ENCODE results near the gene CA10. TPM values are rescaled to one million over a fixed set of nuclear protein-coding genes. Genes with fewer than 3 reads are reported as not detected.

CA10 gene
- total RNA-seq, 1 experiment from 2014 or later = not detected

GRCh38 chr17:52138350-52138749, 20.2 kb downstream of the CA10 start:
- Histone ChIP-seq H3K27ac (no peak overlapping the region), H3K27me3 (ENCODE audit: insufficient read depth, low read depth) (peaks cover 5% of the 10 kb centered on the region; the same call in 1 of the 2 replicates), H3K79me2 (ENCODE audit: low read depth) (no peaks in the 10 kb centered on the region), H3K4me2 (no peak overlapping the region), H3K4me1 (replicated peaks; ENCODE audit: insufficient read depth) (no peaks in the 10 kb centered on the region), H3K9me2 (ENCODE audit: insufficient read depth) (no peaks in the 10 kb centered on the region), H3K4me3 (no peak overlapping the region), H3K9me3 (ENCODE audit: insufficient read depth, low read depth) (no peaks in the 10 kb centered on the region), H4K20me1 (ENCODE audit: insufficient read depth) (no peaks in the 10 kb centered on the region), H3F3A (ENCODE audit: insufficient read depth, low read depth) (no peaks in the 10 kb centered on the region), H3K36me3 (ENCODE audit: low read depth) (no peaks in the 10 kb centered on the region), H2AFZ (no peak overlapping the region)
- CTCF ChIA-PET = no interaction called here
- TF ChIP-seq EZH2 (IDR thresholded peaks at IDR 0.05; ENCODE audit: low read depth) (no peak), CTCF (conservative IDR thresholded peaks at IDR 0.05) (no peak)
- POLR2A ChIA-PET (ENCODE audit: unreplicated experiment) = no interaction called here
- no peak for DNase-seq
- intact Hi-C loops (cut with micrococcal nuclease; ENCODE audit: unreplicated experiment) = no loop called here
- no TSS peak for BruUV-seq (replicated peaks)

GRCh38 chr17:52136166-52136565, 22.3 kb downstream of the CA10 start:
- H3K27me3 ChIP-seq (ENCODE audit: insufficient read depth, low read depth) = peaks cover 5% of the 10 kb centered on the region; the same call in 1 of the 2 replicates
- no peak overlapping the region for H3K4me3 ChIP-seq
- no peaks in the 10 kb centered on the region for H3K9me2 ChIP-seq (ENCODE audit: insufficient read depth)
- H3K36me3 ChIP-seq (ENCODE audit: low read depth) = no peaks in the 10 kb centered on the region
- POLR2A ChIA-PET (ENCODE audit: unreplicated experiment) = no interaction called here
- no peaks in the 10 kb centered on the region for H3K9me3 ChIP-seq (ENCODE audit: insufficient read depth, low read depth)
- no peak for DNase-seq
- H2AFZ ChIP-seq = no peak overlapping the region
- intact Hi-C loops (cut with micrococcal nuclease; ENCODE audit: unreplicated experiment) = no loop called here
- CTCF ChIA-PET = no interaction called here
- no peaks in the 10 kb centered on the region for H3K79me2 ChIP-seq (ENCODE audit: low read depth)
- H3K27ac ChIP-seq = no peak overlapping the region
- H3F3A ChIP-seq (ENCODE audit: insufficient read depth, low read depth) = no peaks in the 10 kb centered on the region
- no TSS peak for BruUV-seq (replicated peaks)
- no peaks in the 10 kb centered on the region for H4K20me1 ChIP-seq (ENCODE audit: insufficient read depth)
- no peak overlapping the region for H3K4me2 ChIP-seq
- no peak for TF ChIP-seq CTCF (conservative IDR thresholded peaks at IDR 0.05)
- no peaks in the 10 kb centered on the region for H3K4me1 ChIP-seq (replicated peaks; ENCODE audit: insufficient read depth)

- Histone ChIP-seq H2AFZ (no peak overlapping the region), H3K27ac (no peak overlapping the region), H3K27me3 (ENCODE audit: insufficient read depth, low read depth) (no peaks in the 10 kb centered on the region), H3K4me3 (no peak overlapping the region), H3K9me2 (ENCODE audit: insufficient read depth) (no peaks in the 10 kb centered on the region), H3K4me1 (replicated peaks; ENCODE audit: insufficient read depth) (no peaks in the 10 kb centered on the region), H4K20me1 (ENCODE audit: insufficient read depth) (no peaks in the 10 kb centered on the region), H3K9me3 (ENCODE audit: insufficient read depth, low read depth) (no peaks in the 10 kb centered on the region), H3K36me3 (ENCODE audit: low read depth) (no peaks in the 10 kb centered on the region), H3F3A (ENCODE audit: insufficient read depth, low read depth) (no peaks in the 10 kb centered on the region), H3K4me2 (no peak overlapping the region), H3K79me2 (ENCODE audit: low read depth) (no peaks in the 10 kb centered on the region)
- TF ChIP-seq CTCF (conservative IDR thresholded peaks at IDR 0.05) (no peak), EZH2 (IDR thresholded peaks at IDR 0.05; ENCODE audit: low read depth) (no peak)
- BruUV-seq (replicated peaks) = no TSS peak
- CTCF ChIA-PET = no interaction called here
- no peak for DNase-seq
- intact Hi-C loops (cut with micrococcal nuclease; ENCODE audit: unreplicated experiment) = no loop called here
- POLR2A ChIA-PET (ENCODE audit: unreplicated experiment) = no interaction called here
Observed at GRCh38 chr17:52134641-52135040, 23.9 kb downstream of the CA10 start.

Measured in PC-9 (cell line).